ENCODE measurements around the gene SGCD.

The SGCD gene

DNA sequence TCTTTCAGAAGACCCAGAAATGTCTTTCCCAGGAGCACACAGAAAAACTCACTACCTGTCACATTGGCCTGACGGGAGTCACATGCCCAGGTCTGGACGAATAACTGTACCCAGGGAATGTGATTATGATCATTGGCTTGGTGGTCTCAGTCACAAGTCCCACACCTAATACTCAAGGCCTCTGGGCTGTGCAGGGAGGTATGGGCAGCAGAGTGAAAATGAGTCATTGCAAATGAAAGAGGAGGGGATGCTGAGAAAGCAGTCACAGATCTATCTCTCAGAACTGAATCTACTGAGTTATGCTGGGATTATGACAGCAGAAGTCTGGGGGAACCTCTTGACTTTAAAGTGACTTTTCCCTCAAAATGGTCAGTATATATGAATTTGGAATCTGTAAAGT lies 36.9 kb downstream of the SGCD start:
- no peak for DNase-seq

DNA sequence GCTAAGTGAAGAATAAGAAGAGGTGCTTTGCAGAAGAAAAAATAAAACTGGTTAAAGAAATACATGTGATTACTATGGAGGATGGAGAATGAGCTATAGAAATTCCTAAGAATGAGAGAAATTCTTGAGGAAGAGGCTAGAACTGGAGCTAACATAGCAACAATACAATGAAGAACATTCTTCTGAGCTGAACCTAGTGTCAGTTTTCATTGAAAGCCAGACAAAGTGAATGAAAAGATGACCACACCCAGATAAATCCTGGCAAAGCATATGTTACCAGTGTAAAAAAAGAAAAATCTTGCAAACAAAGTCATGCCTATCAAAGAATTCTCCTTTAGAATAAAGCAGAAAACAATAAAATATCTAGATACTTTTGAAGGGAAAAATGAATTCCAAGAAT lies 39.6 kb downstream of the SGCD start:
- no peak for DNase-seq

DNA sequence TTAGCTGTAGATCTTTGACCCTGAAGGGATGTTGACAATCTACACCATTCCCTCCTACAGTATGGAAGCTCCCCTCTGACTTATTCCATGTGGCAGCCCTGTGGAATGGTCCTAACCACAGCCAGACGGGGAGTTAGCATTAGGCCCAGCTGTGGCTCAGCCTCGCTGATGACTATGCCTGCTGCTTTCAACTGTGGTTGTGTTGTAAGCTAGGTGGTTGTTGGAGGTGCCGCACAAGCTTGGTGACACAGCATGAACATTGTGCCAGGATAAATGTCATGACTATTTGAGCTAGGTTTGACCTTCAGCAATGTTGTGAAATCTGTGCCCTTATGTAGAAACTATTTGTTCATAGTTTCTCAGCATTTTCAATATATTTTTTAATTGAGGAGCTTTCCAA lies 40.6 kb downstream of the SGCD start:
- no peak for DNase-seq

DNA sequence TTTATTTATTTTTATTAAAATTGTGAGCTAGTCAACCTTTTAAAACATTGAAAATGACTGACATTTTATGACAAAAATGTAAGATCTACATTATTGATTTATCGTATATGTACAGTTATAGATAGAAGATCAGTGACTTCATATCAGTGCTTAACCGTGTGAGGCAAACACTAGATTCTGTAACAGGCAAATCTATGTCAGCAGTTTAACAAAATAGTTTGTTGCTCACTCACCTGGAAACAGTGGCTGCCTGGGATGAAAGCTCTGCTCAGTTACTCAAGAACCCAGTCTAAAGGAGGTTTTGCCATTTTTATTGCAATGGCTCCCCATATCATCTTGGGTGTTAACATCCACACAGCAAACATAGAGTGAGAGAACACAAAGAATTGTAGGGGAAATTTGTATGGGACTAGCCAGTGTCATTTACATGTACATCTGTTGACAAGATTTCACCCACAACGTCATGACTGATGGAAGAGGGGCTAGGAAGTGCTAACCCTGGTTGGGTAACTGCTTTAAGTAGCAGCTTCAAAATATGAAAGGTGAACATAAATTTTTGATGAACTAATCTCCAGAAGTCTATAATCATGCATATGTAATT lies 49.0 kb downstream of the SGCD start:
- no peak for DNase-seq

DNA sequence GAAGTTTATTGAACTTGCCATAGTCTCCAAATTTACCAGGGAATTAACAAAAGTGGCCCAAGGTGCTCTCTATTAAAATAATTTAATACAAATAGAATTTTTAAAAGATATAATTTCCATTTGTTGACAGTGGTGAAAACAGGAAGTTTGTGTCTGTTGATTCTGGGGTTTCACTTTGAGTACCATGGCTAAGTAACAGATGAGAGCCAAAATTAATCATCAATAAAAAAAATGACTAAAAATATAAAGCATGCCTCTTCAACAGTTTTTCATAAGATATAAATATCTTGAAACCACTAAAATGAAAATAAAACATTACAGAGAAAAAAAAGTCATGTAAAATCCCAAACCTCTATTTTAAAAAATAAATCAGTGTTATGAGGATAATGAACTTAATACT lies 49.8 kb downstream of the SGCD start:
- DNase-seq, result no peak

DNA sequence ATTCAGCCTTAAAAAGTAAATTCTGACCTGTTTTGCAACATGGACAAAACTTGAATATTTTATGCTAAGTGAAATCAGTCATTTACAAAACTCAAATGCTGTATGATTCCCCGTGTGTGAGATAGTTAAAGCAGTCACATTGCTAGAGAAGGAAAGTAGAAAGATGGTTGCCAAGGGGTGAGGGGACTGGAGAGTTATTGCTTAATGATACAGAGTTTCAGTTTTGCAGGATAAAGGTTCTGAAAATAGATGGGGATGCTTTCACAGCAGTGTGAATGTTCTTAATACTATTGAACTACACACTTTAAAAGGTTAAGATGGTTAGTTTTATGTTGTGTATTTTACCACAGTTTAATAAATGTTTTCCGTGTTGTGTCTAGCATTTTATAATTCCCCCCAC lies 51.2 kb downstream of the SGCD start:
- DNase-seq, result no peak

DNA sequence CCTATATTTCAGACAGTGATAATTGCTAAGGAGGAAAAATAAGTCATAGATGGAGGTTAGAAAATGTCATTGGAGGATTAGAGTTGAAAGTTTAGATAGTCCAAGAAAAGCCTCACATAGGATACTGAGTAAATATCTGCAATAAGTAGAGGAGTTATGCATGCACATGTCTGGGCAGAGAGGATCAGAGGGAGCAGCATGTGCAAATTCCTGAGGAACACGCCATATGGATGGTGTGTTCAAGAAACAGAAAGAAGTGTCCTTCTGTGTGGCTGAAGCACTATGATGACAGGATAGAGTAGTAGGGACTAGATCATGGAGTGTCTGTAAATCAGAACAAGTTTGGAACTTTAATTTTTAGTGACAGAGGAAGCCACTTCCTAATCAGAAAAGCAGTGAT lies 52.2 kb downstream of the SGCD start:
- peak; percentile 1 for DNase-seq

DNA sequence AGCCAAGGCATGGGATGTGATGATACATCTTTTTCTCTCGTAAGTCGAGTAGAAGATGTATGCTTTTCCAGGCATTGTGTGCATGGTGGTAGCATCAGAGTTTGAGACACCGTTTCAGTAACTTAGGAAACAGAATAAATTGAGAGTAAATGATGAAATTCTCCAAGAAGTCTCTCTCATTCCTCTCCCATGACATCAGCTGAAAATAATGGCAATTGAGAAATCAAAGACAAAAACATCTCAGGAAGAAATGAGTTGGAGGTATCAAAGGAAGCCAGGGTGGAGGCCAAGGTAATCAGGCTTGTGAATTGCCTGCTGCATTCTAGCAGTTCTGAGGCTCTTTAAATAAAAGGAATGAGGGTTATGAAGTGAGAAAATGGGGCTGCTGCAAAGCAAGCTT lies 53.9 kb downstream of the SGCD start:
- no peak for DNase-seq

DNA sequence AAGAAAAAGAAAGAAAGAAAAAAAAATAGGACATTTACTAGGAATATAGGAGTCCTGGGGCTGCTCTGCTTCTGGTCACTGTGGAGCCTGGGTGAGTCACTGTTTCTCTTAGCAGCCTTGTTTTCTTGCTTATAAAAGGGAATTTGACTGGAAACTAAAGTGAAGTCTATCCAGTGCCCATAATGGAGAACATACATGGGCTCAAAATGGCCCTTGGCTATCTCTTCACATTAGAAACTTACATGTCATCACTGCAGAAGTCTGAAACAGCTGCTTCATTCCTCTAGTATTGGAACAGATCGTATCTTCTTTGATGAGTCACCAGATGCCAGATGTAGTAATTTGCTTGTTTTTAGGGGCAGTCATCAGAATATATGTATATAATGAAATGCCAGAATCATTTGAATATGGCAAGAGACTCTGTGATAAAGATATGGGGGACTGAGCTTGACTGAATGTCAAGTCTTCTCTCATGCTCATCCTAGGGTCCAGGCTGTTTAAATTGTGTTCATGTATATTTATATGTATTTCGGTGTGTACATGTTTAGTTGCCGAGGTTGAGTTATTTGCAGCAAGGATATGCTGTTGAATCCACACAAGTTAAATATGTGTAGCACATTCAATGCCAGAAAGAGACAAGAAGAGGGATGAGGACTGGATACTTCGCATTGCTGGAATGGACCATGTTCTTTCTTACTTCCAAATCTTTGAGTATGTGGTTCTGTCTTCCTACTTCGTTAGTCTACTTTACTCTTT lies 56.7 kb downstream of the SGCD start:
- DNase-seq, result peak; percentile 15

DNA sequence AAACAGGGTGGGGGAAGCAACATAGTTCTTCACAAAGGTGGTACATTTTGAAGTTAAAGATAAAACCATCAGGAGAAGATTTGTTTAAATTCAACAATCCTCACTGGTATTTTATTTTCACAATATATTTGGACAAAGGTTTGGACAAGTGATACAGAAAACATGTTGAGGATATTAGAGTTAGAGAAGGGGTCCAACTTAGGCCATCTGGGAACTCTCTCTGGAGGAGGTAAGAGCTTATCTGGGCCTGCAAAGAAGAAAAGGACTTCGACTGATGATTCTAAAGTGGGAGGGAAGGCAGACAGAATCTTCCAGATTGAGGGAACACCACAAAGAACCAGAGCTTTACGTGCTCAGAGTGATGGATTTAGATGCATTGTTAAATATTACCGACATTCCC lies 58.5 kb downstream of the SGCD start:
- no peak for DNase-seq

DNA sequence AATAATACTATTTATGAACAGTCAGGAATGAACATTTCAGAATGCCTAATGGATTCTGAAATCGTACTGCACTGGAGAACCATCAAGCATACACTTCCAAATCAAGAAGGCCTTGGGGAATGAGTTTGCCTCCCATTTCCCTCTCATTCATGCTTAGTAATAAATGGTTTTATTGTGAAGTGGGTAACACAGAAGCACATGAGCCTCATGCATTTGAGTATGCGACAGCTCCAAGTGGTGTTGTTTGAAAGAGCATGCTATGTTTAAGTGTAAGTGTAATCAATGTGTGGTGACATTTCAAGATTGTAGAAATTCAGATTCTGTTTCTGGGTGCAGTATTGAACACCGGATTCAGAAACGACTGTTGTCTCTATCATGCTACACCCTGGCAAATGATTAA lies 60.0 kb downstream of the SGCD start:
- DNase-seq, result no peak

DNA sequence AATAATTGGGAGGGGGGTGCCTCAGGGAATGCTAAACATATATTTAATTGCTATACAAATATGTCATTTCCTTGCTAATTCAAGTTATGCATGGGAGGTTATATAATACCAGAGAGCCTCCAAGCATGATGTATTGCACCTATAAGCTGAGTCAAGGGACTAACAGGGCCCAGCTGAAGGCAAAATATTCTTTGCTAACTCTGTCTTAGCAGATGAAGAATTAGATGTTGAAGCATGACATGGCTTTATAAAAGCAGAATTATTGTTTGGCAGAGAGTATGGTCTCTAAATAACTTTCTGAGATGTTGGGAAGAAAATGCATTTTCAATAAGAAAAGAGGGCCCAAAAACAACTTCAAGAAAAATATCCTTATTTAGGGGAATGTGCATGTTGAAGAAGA lies 60.4 kb downstream of the SGCD start:
- DNase-seq, result no peak

DNA sequence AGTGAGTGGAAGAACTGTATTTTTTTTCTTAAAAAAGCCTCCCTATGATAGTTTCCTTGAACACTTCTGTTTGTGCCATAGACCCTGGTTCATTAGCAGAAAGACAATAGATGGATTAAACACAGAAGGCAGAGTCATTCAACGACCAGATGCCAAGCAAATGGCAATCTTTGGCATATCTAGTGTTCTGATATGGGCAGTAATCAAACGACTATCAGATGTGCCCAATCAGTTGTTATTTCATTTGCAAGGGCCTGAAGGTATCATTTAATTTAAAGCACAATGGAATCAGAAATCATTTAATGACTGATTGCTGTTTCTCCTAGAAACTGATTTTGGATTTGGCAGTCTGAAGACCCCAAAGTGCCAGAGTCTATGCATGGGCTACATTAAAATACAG lies 61.3 kb downstream of the SGCD start:
- no peak for DNase-seq

DNA sequence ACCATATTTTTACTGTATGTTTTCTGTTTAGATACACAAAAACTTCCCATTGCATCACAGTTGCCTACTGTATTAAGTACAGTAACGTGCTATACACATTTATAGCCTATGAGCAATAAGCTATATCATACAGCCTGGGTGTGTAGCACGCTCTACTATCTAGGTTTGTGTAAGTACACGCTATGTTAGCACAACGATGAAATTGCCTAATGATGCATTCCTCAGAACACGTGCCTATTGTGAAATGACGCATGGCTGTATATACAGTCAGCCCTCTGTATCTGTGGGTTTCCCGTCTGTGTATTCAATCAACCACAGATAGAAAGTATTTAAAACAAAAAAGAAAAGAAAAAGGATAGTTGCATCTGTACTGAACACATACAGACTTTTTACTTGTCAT lies 64.2 kb downstream of the SGCD start:
- DNase-seq, result no peak

DNA sequence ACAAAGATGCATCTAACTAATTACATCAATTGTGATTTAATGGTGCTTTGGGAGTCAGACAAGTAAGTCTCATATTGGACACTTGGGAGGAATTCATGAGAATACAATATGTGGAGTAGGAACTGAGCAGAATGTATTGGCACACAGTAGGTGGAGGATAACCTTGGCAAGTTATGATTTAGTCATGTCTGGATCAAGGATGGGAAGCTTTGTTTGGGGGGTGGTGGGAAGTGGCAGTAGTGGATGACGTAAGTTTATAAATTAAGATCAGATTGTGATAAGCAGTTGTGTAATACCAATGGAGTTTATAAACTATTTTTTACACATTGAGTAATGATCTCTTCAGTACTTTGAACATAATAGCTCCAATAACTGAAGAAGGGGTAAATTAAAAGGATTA lies 67.0 kb downstream of the SGCD start:
- no peak for DNase-seq

DNA sequence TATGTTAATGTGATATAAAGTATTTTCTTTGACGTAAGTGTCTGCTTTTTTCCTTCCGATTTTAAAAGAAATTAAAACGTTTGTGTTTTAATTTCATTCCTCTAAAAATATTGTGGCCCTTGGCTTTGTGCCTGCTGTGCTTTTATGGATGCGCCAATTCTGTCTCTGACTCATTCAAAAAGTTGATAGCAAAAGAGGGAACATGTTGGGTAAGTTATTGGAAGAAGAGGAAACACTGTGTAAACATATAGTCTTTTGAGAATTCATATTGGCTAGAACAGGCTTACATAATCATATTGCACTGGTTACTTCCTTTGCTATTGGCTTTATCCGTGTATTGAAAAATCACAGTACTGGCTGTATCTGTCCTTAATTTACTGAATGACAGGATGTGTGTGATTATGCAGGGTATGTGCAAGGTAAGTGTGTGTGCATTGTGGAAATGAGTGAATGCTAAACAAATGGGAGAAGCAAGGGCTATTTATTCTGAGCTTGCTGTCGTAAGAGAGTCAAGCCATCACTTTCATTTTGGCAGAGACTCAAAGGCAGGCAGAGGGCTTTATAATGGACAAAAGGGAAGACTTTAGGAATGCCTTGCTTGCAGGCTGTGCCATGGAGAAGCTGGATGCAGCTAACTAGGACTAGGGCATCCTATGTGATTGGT lies 67.8 kb downstream of the SGCD start:
- no peak for DNase-seq

DNA sequence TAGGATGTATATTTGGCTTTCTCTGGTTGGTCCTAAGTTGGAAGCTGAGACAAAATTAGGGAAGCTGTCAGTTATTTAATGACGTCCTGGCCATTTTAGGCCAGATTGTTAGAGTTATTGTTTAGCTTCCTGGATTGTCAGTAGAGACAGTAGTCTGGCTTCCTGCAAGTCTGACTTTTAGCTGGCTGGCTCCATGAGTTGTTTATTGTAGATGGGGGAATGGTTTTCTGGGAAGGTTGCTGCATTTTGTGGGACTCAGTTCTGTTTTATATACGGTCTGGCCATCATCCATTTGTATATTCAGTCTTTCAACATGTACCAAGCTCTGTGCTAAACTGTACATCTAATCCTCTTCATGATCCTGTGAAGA lies 68.3 kb downstream of the SGCD start:
- DNase-seq, result no peak

DNA sequence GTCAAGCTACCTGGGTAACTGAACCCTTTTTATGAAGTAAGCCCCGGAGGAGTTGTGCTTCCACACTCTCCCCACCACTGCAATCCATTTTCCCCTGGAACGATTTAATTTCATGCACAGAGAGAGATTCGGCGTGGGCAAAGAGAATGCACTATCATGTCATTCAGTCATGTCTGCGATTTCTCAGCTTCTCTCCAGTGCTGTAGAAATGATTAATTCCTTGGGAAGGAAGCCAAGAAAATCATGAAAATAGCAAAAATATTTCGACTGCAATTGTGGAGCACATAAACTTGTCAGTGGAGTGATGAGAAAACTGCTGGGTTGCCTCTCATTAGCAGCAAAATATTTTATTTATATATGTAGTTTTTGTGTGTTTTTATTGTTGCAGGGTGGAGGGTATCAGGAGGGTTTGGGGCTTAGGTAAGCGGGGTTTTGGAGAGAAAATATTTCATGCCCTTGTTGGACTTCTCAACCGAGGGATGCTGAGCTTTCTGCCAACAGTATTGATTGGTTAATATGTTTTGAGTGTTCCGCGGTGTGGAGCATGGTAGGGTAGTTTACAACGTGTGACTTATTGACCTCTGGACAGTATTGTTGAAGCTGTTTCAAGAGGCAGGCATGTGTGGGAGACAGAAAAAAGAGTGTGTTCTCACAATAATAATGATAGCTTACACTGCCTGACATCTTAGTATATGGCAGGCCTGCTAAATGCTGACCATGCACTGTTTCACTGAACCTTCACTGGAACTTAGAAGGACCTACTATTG lies 69.3 kb downstream of the SGCD start:
- no peak for DNase-seq

DNA sequence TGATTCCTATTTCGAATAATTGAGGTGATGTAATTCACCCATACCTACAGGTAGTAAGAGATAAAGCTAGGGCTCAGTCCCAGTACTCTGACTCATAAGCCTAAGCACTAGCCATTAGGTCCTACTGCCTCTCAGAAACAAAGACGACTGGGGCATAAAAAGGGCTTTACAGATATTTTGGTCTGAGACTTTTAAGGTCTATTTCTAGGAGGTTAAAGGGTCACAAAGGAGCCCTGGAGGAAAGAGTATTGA lies 69.8 kb downstream of the SGCD start:
- no peak for DNase-seq

DNA sequence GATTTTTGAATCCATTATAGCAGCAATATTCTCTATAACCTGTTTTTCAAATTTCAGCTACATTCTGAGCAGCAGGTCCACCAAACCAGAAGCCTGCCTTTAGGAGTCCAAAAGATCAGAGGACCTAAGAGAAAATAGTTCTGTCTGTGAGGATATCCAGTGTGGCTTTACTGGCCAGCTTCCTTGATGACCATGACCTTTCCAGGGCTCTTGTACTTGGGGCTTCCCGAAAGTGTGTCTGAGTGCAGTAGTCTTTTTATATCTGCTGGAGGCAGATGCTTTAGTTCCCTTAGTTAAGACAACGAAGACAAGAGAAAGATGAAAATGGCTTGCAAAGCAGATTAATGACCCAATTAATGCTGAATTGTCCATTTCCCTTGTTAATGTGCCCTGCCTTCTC lies 72.4 kb downstream of the SGCD start:
- DNase-seq, result no peak

DNA sequence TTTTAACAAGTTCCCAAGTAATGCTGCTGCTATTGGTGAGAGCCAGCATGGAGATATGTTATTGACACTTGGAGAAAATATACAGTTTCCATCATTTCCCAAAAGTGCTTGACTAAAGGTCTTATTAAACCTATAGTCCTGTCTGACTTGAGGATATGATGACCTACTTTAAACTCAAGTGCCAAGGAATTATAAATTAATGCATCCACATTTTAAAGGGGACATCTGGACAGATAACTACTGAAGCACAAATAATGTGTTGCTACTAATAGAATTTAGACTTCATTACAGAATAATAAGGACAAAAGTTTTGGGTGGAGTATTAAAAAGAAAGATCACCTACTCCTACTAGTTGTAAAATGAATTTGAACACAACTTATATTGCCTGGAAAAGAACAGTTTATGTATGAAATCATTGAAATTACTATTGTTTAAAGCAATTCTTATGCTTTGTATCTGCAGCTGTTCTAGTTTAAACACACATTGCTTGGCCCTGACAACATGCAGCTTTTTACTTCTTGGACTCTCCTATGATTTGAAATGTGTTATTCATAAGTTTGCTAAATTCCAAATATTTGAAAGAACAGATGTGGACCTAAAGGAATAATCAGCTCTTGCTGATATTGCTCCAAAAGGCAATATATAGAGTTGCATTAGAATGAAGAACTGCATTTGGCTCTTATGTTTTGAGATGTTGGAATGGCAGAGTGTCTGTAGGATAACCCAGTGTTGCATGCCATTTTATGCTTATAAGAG lies 73.4 kb downstream of the SGCD start:
- no peak for DNase-seq

DNA sequence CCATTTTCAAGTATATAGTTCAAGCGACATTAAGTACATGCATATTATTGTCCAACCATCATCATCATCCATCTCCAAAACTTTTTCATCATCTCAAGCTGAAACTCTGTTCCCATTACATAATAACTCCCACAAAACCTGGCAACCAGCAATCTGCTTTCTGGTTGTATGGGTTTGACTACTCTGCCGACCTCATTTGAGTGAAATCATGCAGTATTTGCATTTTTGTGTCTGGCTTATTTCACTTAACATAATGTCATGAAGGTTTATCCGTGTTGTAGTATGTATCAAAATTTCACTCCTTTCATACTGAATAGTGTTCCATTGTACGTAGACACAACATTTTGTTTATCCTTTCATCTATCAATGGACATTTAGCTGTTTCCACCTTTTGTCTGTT lies 74.8 kb downstream of the SGCD start:
- no peak for DNase-seq

DNA sequence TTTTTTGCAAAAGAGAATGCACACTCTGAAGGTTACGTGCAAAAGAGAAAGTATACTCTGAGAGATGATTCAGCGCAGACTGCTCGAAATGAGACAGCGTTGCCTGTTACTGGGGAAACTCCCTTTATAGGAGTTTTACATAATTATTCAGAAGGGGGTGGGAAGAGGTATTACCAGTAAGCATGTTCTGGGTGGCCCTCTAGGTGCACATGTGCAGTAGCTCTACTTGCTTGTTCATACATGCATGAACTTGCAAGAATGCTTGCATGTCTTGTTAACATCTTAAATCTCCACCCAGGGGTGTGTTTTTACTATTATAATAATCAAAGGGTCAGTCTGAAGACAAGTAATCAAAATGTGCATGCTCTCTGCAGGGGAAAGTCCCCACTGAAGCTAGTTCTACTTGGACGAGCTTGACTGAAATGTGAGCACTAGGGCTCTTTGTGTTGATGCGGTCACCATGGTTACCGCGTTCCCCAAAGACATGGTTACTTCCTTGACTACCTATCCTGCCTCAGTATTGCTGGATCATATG lies 75.5 kb downstream of the SGCD start:
- DNase-seq, result no peak
